Right cardiac atrium (tissue), 5 donors: ENCODE data around the gene LRRK1. TPM values are rescaled to one million over a fixed set of nuclear protein-coding genes. Genes with fewer than 3 reads are reported as not detected.

ENCODE experiments used
- ATAC-seq, 2 donors: fragments of 200-7000 bp; cut with Tn5 transposase; one replicate each; pipeline versions ENCODE4 v1.8.0 to v1.9.1; 2020; ENCODE audit warnings: moderate library complexity in 2 of 2, mild to moderate bottlenecking in 1 of 2
- DNase-seq, 3 donors: peaks; one replicate each; pipeline ENCODE4 v3.0.0-alpha.2; 2020
- H3K27ac ChIP-seq: one replicate; pipeline ENCODE4 v1.5.1; 2013; ENCODE audit warnings: mild to moderate bottlenecking, low read length, control low read depth, moderate library complexity
- H3K27me3 ChIP-seq: one replicate; pipeline ENCODE4 v1.6.1; 2013; ENCODE audit not compliant: control insufficient read depth, insufficient read depth
- H3K4me1 ChIP-seq: one replicate; pipeline ENCODE4 v1.6.1; 2013; ENCODE audit warnings: low read length; ENCODE audit not compliant: control insufficient read depth, insufficient read depth
- H3K4me3 ChIP-seq: one replicate; pipeline ENCODE4 v1.5.1; 2013; ENCODE audit warnings: low read length, control low read depth
- H3K9me3 ChIP-seq: one replicate; pipeline ENCODE4 v1.6.1; 2013; ENCODE audit warnings: low read length; ENCODE audit not compliant: control insufficient read depth
- WGBS: extraction: QIAGEN DNeasy Blood & Tissue Kit; methylation state at CpG from one replicate; pipeline ENCODE4 v1.1.7; 2013; 5-methylcytosine and 5-hydroxymethylcytosine counted together
- intact Hi-C, 4 donors: fragments of 100-400 bp; cut with DNase I; formaldehyde crosslinking; loops; one replicate each; pipeline versions ENCODE4 v1.11.0 to v1.14.0; 2022 to 2023
- polyA plus RNA-seq: library from polyadenylated mRNA; stranded (reverse); fragments of 200-250 nt; gene quantifications from one replicate; pipeline ENCODE4 v1.2.3, GENCODE V29; 2013
- total RNA-seq, 4 donors: library from RNA; stranded (reverse); fragmentation: NEBNext Ultra II Directional; extraction: Animal tissue kit (Norgen Biotek cat#: 25700); gene quantifications; one replicate each; pipeline ENCODE4 v1.2.1, GENCODE V29; 2021
- donor health status: healthy with polysubstance abuse.
- donor health status: DM: no; HTN: yes; CAD: no.
- donor health status: DM: no; HTN: no; CAD: no.
- donor health status: DM: no; HTN: yes; CAD: no; lungs with severe emphysema.
- donor health status: DM: yes; HTN: yes; CAD: no.

Gene LRRK1
- total and polyA plus RNA-seq, 5 donors = 2.9 to 7.6 (median 5.1) TPM

GRCh38 chr15:101084801-101085200, 165.6 kb downstream of the LRRK1 start:
- Histone ChIP-seq H3K4me3 (no peak overlapping the region), H3K27ac (no peak overlapping the region), H3K4me1 (no peaks in the 10 kb centered on the region), H3K27me3 (no peaks in the 10 kb centered on the region), H3K9me3 (no peaks in the 10 kb centered on the region)
- intact Hi-C loops = loop anchor here (5.0 to 10.0 kb wide), 4 partner anchors 62 to 172 kb away; no protein-coding TSS in a partner anchor
- 87% methylated on average over 10 of the region's 10 CpGs for WGBS
- peak in 1 of 3 donors; percentile 19 for DNase-seq
- ATAC-seq = no peak

DNA sequence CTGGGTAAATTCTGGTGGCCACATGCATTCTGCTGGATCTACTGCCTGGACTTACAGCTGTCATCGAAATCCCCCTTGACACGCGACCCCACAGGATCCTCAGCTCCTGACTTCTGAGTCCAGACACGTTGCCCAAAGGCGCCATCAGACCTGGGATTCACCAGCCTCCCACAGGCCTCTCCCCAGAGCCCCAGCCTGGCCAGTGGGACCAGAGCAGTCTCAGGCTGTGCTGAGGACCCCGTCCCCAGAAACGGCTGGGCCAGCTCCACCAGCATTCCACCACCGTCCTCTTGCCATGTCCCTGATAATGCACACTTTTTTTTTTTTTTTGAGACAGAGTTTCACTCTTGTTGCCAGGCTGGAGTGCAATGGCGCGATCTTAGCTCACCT, 166.1 kb downstream of the LRRK1 start:
- no peak for ATAC-seq
- 93% methylated on average over 10 of the region's 10 CpGs for WGBS
- Histone ChIP-seq H3K27ac (no peak overlapping the region), H3K9me3 (no peaks in the 10 kb centered on the region), H3K4me3 (no peak overlapping the region), H3K4me1 (no peaks in the 10 kb centered on the region), H3K27me3 (no peaks in the 10 kb centered on the region)
- DNase-seq = peak in 1 of 3 donors; percentile 43
- intact Hi-C loops = loop anchor here (5.0 to 10.0 kb wide), 4 partner anchors 63 to 172 kb away; no protein-coding TSS in a partner anchor

GRCh38 chr15:101086394-101087171, 167.4 kb downstream of the LRRK1 start:
- Histone ChIP-seq H3K27ac (no peak overlapping the region), H3K4me3 (no peak overlapping the region), H3K9me3 (no peaks in the 10 kb centered on the region), H3K4me1 (peaks cover 6% of the 10 kb centered on the region), H3K27me3 (no peaks in the 10 kb centered on the region)
- no peak for ATAC-seq
- intact Hi-C loops = loop anchor here (5.0 to 10.0 kb wide), 4 partner anchors 64 to 171 kb away; no protein-coding TSS in a partner anchor
- no peak for DNase-seq
- WGBS = 92% methylated on average over 48 of the region's 48 CpGs

GRCh38 chr15:101087172-101087769, 168.1 kb downstream of the LRRK1 start:
- no peaks in the 10 kb centered on the region for H3K27me3 ChIP-seq
- DNase-seq (no peak), ATAC-seq (no peak)
- no peak overlapping the region for H3K27ac ChIP-seq
- H3K9me3 ChIP-seq = no peaks in the 10 kb centered on the region
- 79% methylated on average over 10 of the region's 10 CpGs for WGBS
- peaks cover 8% of the 10 kb centered on the region for H3K4me1 ChIP-seq
- intact Hi-C loops = loop anchor here (5.0 to 10.0 kb wide), 4 partner anchors 65 to 170 kb away; no protein-coding TSS in a partner anchor
- no peak overlapping the region for H3K4me3 ChIP-seq

- H3K4me1 ChIP-seq = peaks cover 12% of the 10 kb centered on the region
- no peak overlapping the region for H3K27ac ChIP-seq
- no peak for DNase-seq
- H3K4me3 ChIP-seq = no peak overlapping the region
- intact Hi-C loops = loop anchor here (2.0 to 10.0 kb wide), 5 partner anchors 66 to 171 kb away; no protein-coding TSS in a partner anchor
- no peak for ATAC-seq
- WGBS = 78% methylated on average over 6 of the region's 6 CpGs
- H3K9me3 ChIP-seq = no peaks in the 10 kb centered on the region
- H3K27me3 ChIP-seq = no peaks in the 10 kb centered on the region
Observed at GRCh38 chr15:101088271-101088670, 169.1 kb downstream of the LRRK1 start.

DNA sequence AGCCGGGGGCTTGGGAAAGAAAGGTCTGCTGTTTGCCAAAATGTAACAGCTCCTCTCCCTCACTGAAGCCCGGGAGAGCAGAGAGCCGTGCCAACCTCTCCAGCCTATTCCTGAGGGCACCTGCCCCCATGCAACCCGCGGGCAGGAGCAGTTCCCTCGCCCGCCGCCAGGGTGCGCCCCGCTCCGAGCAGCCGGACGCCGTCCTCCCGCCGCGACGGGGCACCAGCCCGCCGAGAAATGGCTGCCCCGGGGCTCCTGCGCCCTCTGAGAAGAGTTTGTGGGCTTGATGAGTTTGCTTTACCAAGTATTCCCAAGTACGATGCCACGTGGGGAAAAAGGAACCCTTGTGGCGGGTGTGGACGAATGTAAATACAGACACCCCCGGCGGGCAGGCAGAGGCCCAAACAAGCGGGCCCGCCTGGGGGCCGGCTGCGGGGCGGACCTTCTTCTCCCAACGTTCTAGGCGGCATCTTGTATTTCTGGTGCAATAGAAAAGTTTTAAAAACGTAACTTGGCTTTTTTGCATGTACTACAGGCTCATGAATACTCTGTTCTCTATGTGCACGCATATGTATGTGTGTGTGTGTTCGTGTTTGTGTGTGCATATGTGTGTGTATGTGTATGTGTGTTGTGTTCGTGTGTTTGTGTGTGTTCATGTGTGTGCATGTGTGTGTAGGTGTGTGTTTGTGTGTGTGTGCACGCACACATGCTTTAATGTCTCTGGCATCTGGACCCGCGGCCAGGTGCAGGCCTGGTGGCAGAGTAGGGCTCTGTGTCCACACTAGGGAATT, 169.8 kb downstream of the LRRK1 start:
- intact Hi-C loops = loop anchor here (2.0 to 10.0 kb wide), 5 partner anchors 67 to 170 kb away; no protein-coding TSS in a partner anchor
- peak; percentile 76 to 90 (median 90) for DNase-seq

GRCh38 chr15:101089579-101090427, 170.6 kb downstream of the LRRK1 start:
- H3K27me3 ChIP-seq = no peaks in the 10 kb centered on the region
- 78% methylated on average over 9 of the region's 9 CpGs for WGBS
- peaks cover 12% of the 10 kb centered on the region for H3K4me1 ChIP-seq
- intact Hi-C loops = loop anchor here (2.0 to 10.0 kb wide), 6 partner anchors 68 to 172 kb away; no protein-coding TSS in a partner anchor
- ATAC-seq (peak in 1 of 2 donors; percentile 3), DNase-seq (peak in 1 of 3 donors; percentile 32)
- H3K9me3 ChIP-seq = no peaks in the 10 kb centered on the region
- H3K4me3 ChIP-seq = no peak overlapping the region
- H3K27ac ChIP-seq = no peak overlapping the region

More for the DNA sequence above, 169.8 kb downstream of the LRRK1 start:
- peaks cover 12% of the 10 kb centered on the region for H3K4me1 ChIP-seq
- no peaks in the 10 kb centered on the region for H3K9me3 ChIP-seq
- H3K27ac ChIP-seq = no peak overlapping the region
- WGBS = 33% methylated on average over 42 of the region's 42 CpGs
- H3K27me3 ChIP-seq = no peaks in the 10 kb centered on the region
- ATAC-seq = peak; percentile 60 to 67
- H3K4me3 ChIP-seq = no peak overlapping the region

- H3K4me3 ChIP-seq = no peak overlapping the region
- ATAC-seq = no peak
- H3K4me1 ChIP-seq = peaks cover 12% of the 10 kb centered on the region
- H3K9me3 ChIP-seq = no peaks in the 10 kb centered on the region
- intact Hi-C loops = loop anchor here in 1 of 4 donors (5.0 kb wide), 1 partner anchor 172 kb away; no protein-coding TSS in a partner anchor
- 97% methylated on average over 2 of the region's 2 CpGs for WGBS
- DNase-seq = peak in 1 of 3 donors; percentile 1
- no peak overlapping the region for H3K27ac ChIP-seq
- H3K27me3 ChIP-seq = no peaks in the 10 kb centered on the region
Observed at GRCh38 chr15:101090428-101090790, 171.3 kb downstream of the LRRK1 start.

- 41% methylated on average over 20 of the region's 20 CpGs for WGBS
Observed at GRCh38 chr15:101091080-101092017, 172.2 kb downstream of the LRRK1 start.

More at GRCh38 chr15:101091080-101092017, 172.2 kb downstream of the LRRK1 start:
- Histone ChIP-seq H3K9me3 (no peaks in the 10 kb centered on the region), H3K4me3 (no peak overlapping the region), H3K27me3 (no peaks in the 10 kb centered on the region), H3K27ac (peak overlapping the region; percentile 78), H3K4me1 (peaks cover 12% of the 10 kb centered on the region)
- ATAC-seq (peak; percentile 71 to 88), DNase-seq (peak; percentile 84 to 89 (median 89))
- intact Hi-C loops = loop anchor here in 1 of 4 donors (5.0 kb wide), 1 partner anchor 171 kb away; no protein-coding TSS in a partner anchor
